GM18861 (cell line): ENCODE results near the gene NIPAL4.
"Not testable (repeated sequence)": the region's sequence is repeated elsewhere in the genome, so short reads cannot be mapped to it uniquely, and the experiment has no call there.

Experiments used
- ATAC-seq: cut with Tn5 transposase; IDR thresholded peaks from one replicate; pipeline ENCODE4 v1.9.1; 2021; ENCODE audit not compliant: unreplicated experiment

Gene NIPAL4

GRCh38 chr5:157459715-157460599, at the start of gene NIPAL4:
TSS of gene NIPAL4 (plus strand) at chr5:157460213. CDS start at chr5:157460321, 108 bp downstream.
- ATAC-seq, result no peak

- ATAC-seq, result no peak
Measured at GRCh38 chr5:157415838-157416237, 44.2 kb upstream of the NIPAL4 start.

GRCh38 chr5:157419521-157419920, 40.5 kb upstream of the NIPAL4 start:
- not testable (repeated sequence) for ATAC-seq

GRCh38 chr5:157429920-157430319, 30.1 kb upstream of the NIPAL4 start:
- ATAC-seq, result not testable (repeated sequence)

GRCh38 chr5:157431544-157432200, 28.3 kb upstream of the NIPAL4 start:
- peak; percentile 89 for ATAC-seq

- ATAC-seq, result no peak
Measured at GRCh38 chr5:157434096-157434495, 25.9 kb upstream of the NIPAL4 start.

GRCh38 chr5:157443041-157443549, 16.9 kb upstream of the NIPAL4 start:
- ATAC-seq, result no peak

GRCh38 chr5:157444224-157444623, 15.8 kb upstream of the NIPAL4 start:
- no peak for ATAC-seq

GRCh38 chr5:157445745-157446411, 14.1 kb upstream of the NIPAL4 start:
- ATAC-seq, result no peak

- ATAC-seq, result no peak
Measured at GRCh38 chr5:157446412-157446935, 13.5 kb upstream of the NIPAL4 start.

- ATAC-seq, result no peak
Measured at GRCh38 chr5:157447201-157447637, 12.8 kb upstream of the NIPAL4 start.

- no peak for ATAC-seq
Measured at GRCh38 chr5:157449011-157449723, 10.8 kb upstream of the NIPAL4 start.

GRCh38 chr5:157450024-157450423, 10.0 kb upstream of the NIPAL4 start:
- ATAC-seq, result no peak

GRCh38 chr5:157451806-157452205, 8.2 kb upstream of the NIPAL4 start:
- no peak for ATAC-seq

GRCh38 chr5:157454273-157454672, 5.7 kb upstream of the NIPAL4 start:
- no peak for ATAC-seq

- no peak for ATAC-seq
Measured at GRCh38 chr5:157455057-157455456, 5.0 kb upstream of the NIPAL4 start.

- no peak for ATAC-seq
Measured at GRCh38 chr5:157456301-157456700, 3.7 kb upstream of the NIPAL4 start.

GRCh38 chr5:157457391-157457790, 2.6 kb upstream of the NIPAL4 start:
- no peak for ATAC-seq

GRCh38 chr5:157458835-157459234, 1.2 kb upstream of the NIPAL4 start:
- ATAC-seq, result no peak
